Chondrocyte (in vitro differentiated cells): ENCODE data around the gene GAS7. TPM values are rescaled to one million over a fixed set of nuclear protein-coding genes. Genes with fewer than 3 reads are reported as not detected.

ENCODE experiments used
- DNase-seq: peaks from one replicate; pipeline ENCODE4 v3.0.0; 2021; ENCODE audit warnings: mixed read lengths, low spot score
- H3K27ac Mint-ChIP-seq: one replicate; pipeline ENCODE4 v1.8.0; 2021; ENCODE audit warnings: mild to moderate bottlenecking, moderate library complexity, mixed read lengths; ENCODE audit not compliant: unreplicated experiment
- H3K27me3 Mint-ChIP-seq: 2 replicates; pipeline ENCODE4 v1.8.0; 2021; ENCODE audit warnings: low read depth, mixed read lengths
- H3K36me3 Mint-ChIP-seq: 2 replicates; pipeline ENCODE4 v1.8.0; 2021; ENCODE audit warnings: low read depth, mixed read lengths
- H3K4me1 Mint-ChIP-seq: 2 replicates; pipeline ENCODE4 v1.8.0; 2021; ENCODE audit warnings: low read depth, mild to moderate bottlenecking, mixed read lengths
- H3K4me3 Mint-ChIP-seq: one replicate; pipeline ENCODE4 v1.8.0; 2021; ENCODE audit warnings: mild to moderate bottlenecking, moderate library complexity, mixed read lengths; ENCODE audit not compliant: unreplicated experiment
- H3K9me3 Mint-ChIP-seq: 2 replicates; pipeline ENCODE4 v1.8.0; 2021; ENCODE audit warnings: low read depth, mixed read lengths
- total RNA-seq: library from RNA; stranded (reverse); gene quantifications from 3 replicates; pipeline ENCODE4 v1.2.1, GENCODE V29; 2021
- TF ChIP-seq, protein P1 (sequence below): fragments of 200-600 bp; sonication (generic); IDR thresholded peaks from 2 replicates; pipeline ENCODE4 v1.5.0; 2021; ENCODE audit warnings: antibody characterized with exemption, mild to moderate bottlenecking, moderate library complexity

The GAS7 gene
- total RNA-seq, 1 donor from 2014 or later = 6.9 TPM

- peaks cover 7% of the 10 kb centered on the region for H3K27me3 Mint-ChIP-seq
These were observed 127.3 kb downstream of the GAS7 start for GRCh38 chr17:10071141-10071540.

DNA sequence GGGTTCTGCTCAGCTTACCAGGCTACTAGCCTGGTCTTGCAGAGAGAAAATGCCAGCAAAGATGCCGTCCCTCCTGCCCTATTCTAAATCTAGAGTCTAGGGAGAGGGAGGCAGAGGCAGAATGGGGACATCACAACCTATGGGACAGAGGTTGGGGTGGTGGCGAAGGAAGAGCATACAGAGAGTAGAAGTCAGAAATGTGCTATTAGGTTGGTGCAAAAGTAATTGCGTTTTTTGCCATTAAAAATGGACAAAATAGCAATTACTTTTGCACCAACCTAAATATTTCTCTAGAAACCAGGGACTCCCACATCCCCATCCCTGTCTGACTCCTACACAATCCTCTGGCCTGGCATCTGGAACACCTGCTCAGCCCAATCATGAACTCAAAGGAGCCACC is 127.7 kb downstream of the GAS7 start:
- peaks cover 4% of the 10 kb centered on the region for H3K36me3 Mint-ChIP-seq
- DNase-seq = no peak
- H3K27me3 Mint-ChIP-seq = peaks cover 7% of the 10 kb centered on the region
- TF ChIP-seq, protein P1, sequence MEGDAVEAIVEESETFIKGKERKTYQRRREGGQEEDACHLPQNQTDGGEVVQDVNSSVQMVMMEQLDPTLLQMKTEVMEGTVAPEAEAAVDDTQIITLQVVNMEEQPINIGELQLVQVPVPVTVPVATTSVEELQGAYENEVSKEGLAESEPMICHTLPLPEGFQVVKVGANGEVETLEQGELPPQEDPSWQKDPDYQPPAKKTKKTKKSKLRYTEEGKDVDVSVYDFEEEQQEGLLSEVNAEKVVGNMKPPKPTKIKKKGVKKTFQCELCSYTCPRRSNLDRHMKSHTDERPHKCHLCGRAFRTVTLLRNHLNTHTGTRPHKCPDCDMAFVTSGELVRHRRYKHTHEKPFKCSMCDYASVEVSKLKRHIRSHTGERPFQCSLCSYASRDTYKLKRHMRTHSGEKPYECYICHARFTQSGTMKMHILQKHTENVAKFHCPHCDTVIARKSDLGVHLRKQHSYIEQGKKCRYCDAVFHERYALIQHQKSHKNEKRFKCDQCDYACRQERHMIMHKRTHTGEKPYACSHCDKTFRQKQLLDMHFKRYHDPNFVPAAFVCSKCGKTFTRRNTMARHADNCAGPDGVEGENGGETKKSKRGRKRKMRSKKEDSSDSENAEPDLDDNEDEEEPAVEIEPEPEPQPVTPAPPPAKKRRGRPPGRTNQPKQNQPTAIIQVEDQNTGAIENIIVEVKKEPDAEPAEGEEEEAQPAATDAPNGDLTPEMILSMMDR = no peak
- H3K4me3 Mint-ChIP-seq = no peak overlapping the region
- peaks cover 2% of the 10 kb centered on the region for H3K9me3 Mint-ChIP-seq
- H3K27ac Mint-ChIP-seq = no peak overlapping the region
- H3K4me1 Mint-ChIP-seq = peaks cover 11% of the 10 kb centered on the region

More at GRCh38 chr17:10071141-10071540, 127.3 kb downstream of the GAS7 start:
- Mint-ChIP-seq H3K27ac (no peak overlapping the region), H3K36me3 (peaks cover 4% of the 10 kb centered on the region), H3K9me3 (no peaks in the 10 kb centered on the region), H3K4me3 (no peak overlapping the region), H3K4me1 (peaks cover 11% of the 10 kb centered on the region)
- TF ChIP-seq, protein P1 = no peak
- DNase-seq = no peak

- no peak for DNase-seq
- Mint-ChIP-seq H3K27me3 (peaks cover 7% of the 10 kb centered on the region), H3K36me3 (peaks cover 5% of the 10 kb centered on the region), H3K9me3 (peaks cover 11% of the 10 kb centered on the region), H3K27ac (no peak overlapping the region), H3K4me1 (peaks cover 11% of the 10 kb centered on the region), H3K4me3 (no peak overlapping the region)
- TF ChIP-seq, protein P1 = no peak
These were observed 129.1 kb downstream of the GAS7 start for GRCh38 chr17:10069301-10069700.

DNA sequence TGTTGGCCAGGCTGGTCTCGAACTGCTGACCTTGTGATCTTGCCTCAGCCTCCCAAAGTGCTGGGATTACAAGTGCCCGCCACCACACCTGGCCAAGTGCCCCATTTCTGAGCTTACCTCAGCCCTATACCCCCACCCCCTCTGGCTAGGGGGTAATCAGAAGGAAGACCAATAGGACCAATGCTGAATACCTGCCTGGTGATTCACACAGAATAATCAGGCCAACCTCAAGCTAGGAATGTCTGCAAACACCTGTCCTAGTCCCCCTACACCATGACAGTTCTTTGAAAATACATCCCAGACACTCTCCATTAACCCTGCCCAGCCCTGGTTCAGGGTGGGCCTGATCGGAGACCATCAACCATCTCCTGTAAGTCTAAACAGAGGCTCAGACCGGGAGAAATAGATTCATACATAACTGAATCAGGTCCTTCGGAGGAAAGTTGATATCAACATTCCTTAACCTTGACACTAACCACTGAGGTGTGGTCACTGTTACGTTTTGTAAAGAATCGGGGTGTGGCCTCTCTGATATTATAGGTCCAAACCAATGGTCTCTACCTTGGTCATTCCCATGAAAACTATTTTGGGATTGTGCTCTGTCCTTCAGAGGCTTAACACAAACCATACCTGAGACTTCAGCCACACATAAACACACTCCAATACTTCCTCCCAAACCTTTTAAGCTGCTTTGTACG is 130.8 kb downstream of the GAS7 start:
- Mint-ChIP-seq H3K9me3 (peaks cover 11% of the 10 kb centered on the region), H3K36me3 (peaks cover 8% of the 10 kb centered on the region), H3K4me1 (peaks cover 16% of the 10 kb centered on the region), H3K4me3 (no peak overlapping the region), H3K27ac (no peak overlapping the region), H3K27me3 (peaks cover 8% of the 10 kb centered on the region)
- TF ChIP-seq, protein P1 = no peak
- DNase-seq = no peak

- H3K4me1 Mint-ChIP-seq = peaks cover 18% of the 10 kb centered on the region
- no peak overlapping the region for H3K27ac Mint-ChIP-seq
- H3K4me3 Mint-ChIP-seq = no peak overlapping the region
- H3K36me3 Mint-ChIP-seq = peaks cover 5% of the 10 kb centered on the region
- TF ChIP-seq, protein P1 = no peak
- H3K27me3 Mint-ChIP-seq = peaks cover 7% of the 10 kb centered on the region
- peaks cover 11% of the 10 kb centered on the region for H3K9me3 Mint-ChIP-seq
- DNase-seq = no peak
These were observed 133.9 kb downstream of the GAS7 start for GRCh38 chr17:10064536-10064935.
